Vagina (tissue), 2 donors: ENCODE results near the gene WDR54. TPM values are rescaled to one million over a fixed set of nuclear protein-coding genes. Genes with fewer than 3 reads are reported as not detected.

ENCODE experiments used
- DNase-seq, 2 donors: peaks; one replicate each; pipeline ENCODE4 v3.0.0-alpha.2; 2017; ENCODE audit errors: extremely low spot score in 2 of 2
- H3K27ac ChIP-seq: fragments of 200-600 bp; sonication (generic); one replicate; pipeline ENCODE4 v1.5.1; 2019
- H3K27me3 ChIP-seq: fragments of 200-600 bp; sonication (generic); one replicate; pipeline ENCODE4 v1.5.1; 2019
- H3K36me3 ChIP-seq, 2 donors: fragments of 200-600 bp; sonication (generic); one replicate each; pipeline ENCODE4 v1.5.1; 2017 to 2019
- H3K4me1 ChIP-seq: fragments of 200-600 bp; sonication (generic); one replicate; pipeline ENCODE4 v1.5.1; 2019
- H3K4me3 ChIP-seq, 2 donors: fragments of 200-600 bp; sonication (generic); 1 replicate in 1 of 2; 2 replicates in 1 of 2; pipeline ENCODE4 v1.5.1; 2016 to 2019
- H3K9me3 ChIP-seq: fragments of 200-600 bp; sonication (generic); one replicate; pipeline ENCODE4 v1.5.1; 2019
- POLR2A ChIP-seq, 2 donors: fragments of 450-650 bp; IDR thresholded peaks; one replicate each; pipeline ENCODE4 v1.6.1; 2017; ENCODE audit warnings: antibody characterized with exemption in 2 of 2, mild to moderate bottlenecking in 2 of 2, moderate library complexity in 2 of 2
- POLR2AphosphoS5 ChIP-seq, 2 donors: sonication (generic); formaldehyde crosslinking; IDR thresholded peaks; one replicate each; pipeline ENCODE4 v1.9.0; 2017; ENCODE audit warnings: antibody characterized with exemption in 2 of 2, mild to moderate bottlenecking in 2 of 2, low read depth in 1 of 2; ENCODE audit not compliant: insufficient read depth in 1 of 2
- intact Hi-C: fragments of 100-400 bp; cut with DNase I; formaldehyde crosslinking; loops from one replicate; pipeline ENCODE4 v1.15.1; 2023
- total RNA-seq: library from RNA; depleted of rRNA; stranded (reverse); fragments of >200 nt; gene quantifications from one replicate; pipeline ENCODE4 v1.2.3, GENCODE V29; 2016
- TF ChIP-seq, protein P1 (sequence below), 3 experiments: fragments of 450-650 bp in 2 of 3; fragments of 200-600 bp in 1 of 3; sonication (generic) in 1 of 3; IDR thresholded peaks; one replicate each; pipeline ENCODE4 v1.5.1; 2017 to 2019; ENCODE audit warnings: antibody characterized with exemption in 3 of 3, mild to moderate bottlenecking in 2 of 3, moderate library complexity in 2 of 3

Gene WDR54
- total RNA-seq, 1 donor from 2014 or later = 8.8 TPM

DNA sequence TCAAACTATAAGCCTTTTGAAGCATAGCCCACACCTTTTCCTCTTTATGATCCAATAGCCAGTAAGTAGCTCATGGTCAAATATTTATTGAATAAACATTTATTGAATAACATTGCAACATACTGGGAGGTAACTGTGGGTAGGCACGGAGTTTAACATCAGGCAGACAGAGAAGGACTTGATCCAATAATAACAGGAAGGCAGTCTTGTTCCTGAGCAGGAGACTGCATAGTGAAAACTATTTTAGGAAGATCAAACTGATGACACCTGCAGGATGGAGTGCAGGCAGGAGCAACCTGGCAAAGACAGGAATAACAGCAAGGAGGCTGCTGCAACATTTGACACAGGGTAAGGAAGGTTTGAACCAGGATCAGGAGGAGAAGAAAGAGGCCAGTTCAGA, 38.3 kb upstream of the WDR54 start:
- no peaks in the 10 kb centered on the region for H3K9me3 ChIP-seq
- intact Hi-C loops = no loop called here
- no peak for DNase-seq
- H3K36me3 ChIP-seq = peaks cover 0 to 4% of the 10 kb centered on the region in 2 donors
- peaks cover 76% of the 10 kb centered on the region for H3K4me1 ChIP-seq
- TF ChIP-seq POLR2A (IDR thresholded peaks at IDR 0.05) (no peak), POLR2AphosphoS5 (IDR thresholded peaks at IDR 0.05; ENCODE audit: insufficient read depth in 1 of 2, low read depth in 1 of 2) (no peak)
- TF ChIP-seq, protein P1, sequence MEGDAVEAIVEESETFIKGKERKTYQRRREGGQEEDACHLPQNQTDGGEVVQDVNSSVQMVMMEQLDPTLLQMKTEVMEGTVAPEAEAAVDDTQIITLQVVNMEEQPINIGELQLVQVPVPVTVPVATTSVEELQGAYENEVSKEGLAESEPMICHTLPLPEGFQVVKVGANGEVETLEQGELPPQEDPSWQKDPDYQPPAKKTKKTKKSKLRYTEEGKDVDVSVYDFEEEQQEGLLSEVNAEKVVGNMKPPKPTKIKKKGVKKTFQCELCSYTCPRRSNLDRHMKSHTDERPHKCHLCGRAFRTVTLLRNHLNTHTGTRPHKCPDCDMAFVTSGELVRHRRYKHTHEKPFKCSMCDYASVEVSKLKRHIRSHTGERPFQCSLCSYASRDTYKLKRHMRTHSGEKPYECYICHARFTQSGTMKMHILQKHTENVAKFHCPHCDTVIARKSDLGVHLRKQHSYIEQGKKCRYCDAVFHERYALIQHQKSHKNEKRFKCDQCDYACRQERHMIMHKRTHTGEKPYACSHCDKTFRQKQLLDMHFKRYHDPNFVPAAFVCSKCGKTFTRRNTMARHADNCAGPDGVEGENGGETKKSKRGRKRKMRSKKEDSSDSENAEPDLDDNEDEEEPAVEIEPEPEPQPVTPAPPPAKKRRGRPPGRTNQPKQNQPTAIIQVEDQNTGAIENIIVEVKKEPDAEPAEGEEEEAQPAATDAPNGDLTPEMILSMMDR (IDR thresholded peaks at IDR 0.05) = no peak
- H3K4me3 ChIP-seq = no peak overlapping the region
- no peaks in the 10 kb centered on the region for H3K27me3 ChIP-seq
- H3K27ac ChIP-seq = no peak overlapping the region

DNA sequence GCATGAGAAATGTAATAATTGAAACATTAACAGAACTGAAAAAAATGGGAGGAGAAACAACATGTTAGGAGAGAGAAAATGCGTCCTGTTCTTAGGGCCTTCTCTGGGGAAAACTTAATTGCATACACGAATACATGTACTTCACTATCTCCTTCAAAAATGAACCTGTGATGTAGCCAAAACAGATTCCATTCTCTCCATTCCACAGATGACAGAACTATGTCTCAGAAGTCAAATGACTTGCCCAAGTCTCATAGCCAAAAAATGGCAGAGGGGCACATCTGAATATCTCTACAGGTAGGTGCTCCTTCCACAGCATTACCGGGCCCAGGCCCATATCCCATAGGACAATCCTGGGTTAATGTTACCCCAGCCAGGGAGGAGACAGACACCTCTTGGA, 37.5 kb upstream of the WDR54 start:
- no peak overlapping the region for H3K27ac ChIP-seq
- no peaks in the 10 kb centered on the region for H3K9me3 ChIP-seq

DNA sequence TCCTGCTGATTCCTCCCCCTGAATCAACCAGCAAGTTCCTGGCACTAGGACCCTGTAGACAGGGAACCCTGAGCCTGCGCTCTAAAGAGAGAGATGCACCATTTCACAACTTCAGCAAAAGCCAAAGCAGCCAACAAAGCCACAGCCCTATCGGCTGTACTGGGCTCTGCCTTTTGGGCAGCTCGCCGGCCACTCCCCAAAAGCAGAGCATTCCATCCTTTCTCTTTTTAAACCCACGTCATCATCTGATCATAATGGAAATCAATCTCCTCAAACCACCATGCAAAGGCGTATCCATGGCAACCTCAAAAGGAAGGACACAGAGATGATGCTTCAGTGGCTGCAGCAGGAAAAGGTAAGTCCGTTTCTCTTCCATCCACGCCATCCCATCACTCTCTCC, 36.1 kb upstream of the WDR54 start:
- no peak overlapping the region for H3K27ac ChIP-seq
- peaks cover 80% of the 10 kb centered on the region for H3K4me1 ChIP-seq
- DNase-seq = no peak
- no peaks in the 10 kb centered on the region for H3K9me3 ChIP-seq
- no peak overlapping the region for H3K4me3 ChIP-seq
- intact Hi-C loops = no loop called here
- TF ChIP-seq, protein P1 (IDR thresholded peaks at IDR 0.05) = no peak
- TF ChIP-seq POLR2A (IDR thresholded peaks at IDR 0.05) (no peak), POLR2AphosphoS5 (IDR thresholded peaks at IDR 0.05; ENCODE audit: insufficient read depth in 1 of 2, low read depth in 1 of 2) (no peak)
- peaks cover 0 to 4% of the 10 kb centered on the region in 2 donors for H3K36me3 ChIP-seq
- H3K27me3 ChIP-seq = no peaks in the 10 kb centered on the region

More for the DNA sequence above, 37.5 kb upstream of the WDR54 start:
- TF ChIP-seq POLR2A (IDR thresholded peaks at IDR 0.05) = no peak
- TF ChIP-seq POLR2AphosphoS5 (IDR thresholded peaks at IDR 0.05; ENCODE audit: insufficient read depth in 1 of 2, low read depth in 1 of 2) = no peak
- TF ChIP-seq, protein P1 (IDR thresholded peaks at IDR 0.05) = no peak
- peaks cover 0 to 4% of the 10 kb centered on the region in 2 donors for H3K36me3 ChIP-seq
- no peak for DNase-seq
- H3K27me3 ChIP-seq = no peaks in the 10 kb centered on the region
- peaks cover 80% of the 10 kb centered on the region for H3K4me1 ChIP-seq
- no peak overlapping the region for H3K4me3 ChIP-seq
- intact Hi-C loops = no loop called here

DNA sequence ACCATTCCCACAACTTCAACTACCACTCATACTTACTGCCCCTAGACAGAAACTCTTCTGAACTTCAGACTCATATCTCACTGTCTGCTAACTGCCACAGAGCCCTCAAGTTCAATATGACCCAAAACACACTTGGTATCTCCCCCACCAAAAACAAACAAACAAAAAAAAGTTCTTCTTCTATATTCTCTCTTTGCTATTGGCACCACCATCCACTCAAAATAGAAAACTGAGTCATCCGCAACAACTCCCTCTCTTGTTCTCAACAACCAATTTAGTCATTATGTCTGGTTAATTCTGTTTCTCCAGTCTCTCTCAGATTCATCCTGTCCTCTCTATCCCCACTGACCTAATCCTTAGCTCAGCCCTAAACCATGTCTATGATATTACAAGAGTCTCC, 34.2 kb upstream of the WDR54 start:
- Histone ChIP-seq H3K36me3 (peaks cover 0 to 4% of the 10 kb centered on the region in 2 donors), H3K27ac (no peak overlapping the region), H3K4me3 (no peak overlapping the region), H3K27me3 (no peaks in the 10 kb centered on the region), H3K4me1 (peaks cover 77% of the 10 kb centered on the region), H3K9me3 (no peaks in the 10 kb centered on the region)
- DNase-seq = no peak
- intact Hi-C loops = no loop called here
- TF ChIP-seq, protein P1 (IDR thresholded peaks at IDR 0.05) = no peak
- no peak for TF ChIP-seq POLR2A (IDR thresholded peaks at IDR 0.05)
- no peak for TF ChIP-seq POLR2AphosphoS5 (IDR thresholded peaks at IDR 0.05; ENCODE audit: insufficient read depth in 1 of 2, low read depth in 1 of 2)

DNA sequence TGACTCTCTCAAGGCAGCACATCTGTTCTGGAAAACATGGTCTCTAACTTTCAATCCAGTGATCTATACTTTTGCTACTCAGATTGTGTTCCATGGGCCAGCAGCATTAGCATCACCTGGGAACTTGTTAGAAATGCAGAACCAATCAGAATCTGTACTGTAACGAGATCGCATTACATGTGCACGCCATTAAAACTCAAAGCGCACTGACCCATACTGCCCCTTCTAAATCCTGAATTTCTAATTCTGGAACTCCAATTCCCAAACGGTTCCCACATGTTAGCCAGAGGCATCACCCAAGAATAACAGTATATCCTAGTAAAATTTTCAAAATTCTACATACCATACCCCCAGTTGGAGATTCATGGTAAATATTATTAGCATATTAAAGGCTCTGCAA, 30.9 kb upstream of the WDR54 start:
- peak overlapping the region; percentile 77 to 97 for H3K4me3 ChIP-seq
- H3K27ac ChIP-seq = no peak overlapping the region
- no peaks in the 10 kb centered on the region for H3K27me3 ChIP-seq
- DNase-seq = no peak
- peaks cover 52% of the 10 kb centered on the region for H3K4me1 ChIP-seq
- intact Hi-C loops = no loop called here
- no peaks in the 10 kb centered on the region for H3K9me3 ChIP-seq
- TF ChIP-seq POLR2AphosphoS5 (IDR thresholded peaks at IDR 0.05; ENCODE audit: insufficient read depth in 1 of 2, low read depth in 1 of 2) (no peak), POLR2A (IDR thresholded peaks at IDR 0.05) (no peak)
- peaks cover 0 to 3% of the 10 kb centered on the region in 2 donors for H3K36me3 ChIP-seq
